ENCODE data around the gene SEMA6B. TPM values are rescaled to one million over a fixed set of nuclear protein-coding genes. Genes with fewer than 3 reads are reported as not detected.

The SEMA6B gene
- total RNA-seq, 1 donor from 2014 or later, result not detected

- intact Hi-C loops (cut with micrococcal nuclease), result no loop called here
- Mint-ChIP-seq H3K4me3 (no peak overlapping the region), H3K9me3 (no peaks in the 10 kb centered on the region), H3K36me3 (ENCODE audit: low read depth) (no peaks in the 10 kb centered on the region), H3K4me1 (ENCODE audit: low read depth) (peaks cover 5% of the 10 kb centered on the region), H3K27me3 (ENCODE audit: insufficient read depth) (no peaks in the 10 kb centered on the region), H3K27ac (no peak overlapping the region)
- DNase-seq (ENCODE audit: low spot score), result no peak
These were observed 2.8 kb downstream of the SEMA6B start for GRCh38 chr19:4556597-4557127.

DNA sequence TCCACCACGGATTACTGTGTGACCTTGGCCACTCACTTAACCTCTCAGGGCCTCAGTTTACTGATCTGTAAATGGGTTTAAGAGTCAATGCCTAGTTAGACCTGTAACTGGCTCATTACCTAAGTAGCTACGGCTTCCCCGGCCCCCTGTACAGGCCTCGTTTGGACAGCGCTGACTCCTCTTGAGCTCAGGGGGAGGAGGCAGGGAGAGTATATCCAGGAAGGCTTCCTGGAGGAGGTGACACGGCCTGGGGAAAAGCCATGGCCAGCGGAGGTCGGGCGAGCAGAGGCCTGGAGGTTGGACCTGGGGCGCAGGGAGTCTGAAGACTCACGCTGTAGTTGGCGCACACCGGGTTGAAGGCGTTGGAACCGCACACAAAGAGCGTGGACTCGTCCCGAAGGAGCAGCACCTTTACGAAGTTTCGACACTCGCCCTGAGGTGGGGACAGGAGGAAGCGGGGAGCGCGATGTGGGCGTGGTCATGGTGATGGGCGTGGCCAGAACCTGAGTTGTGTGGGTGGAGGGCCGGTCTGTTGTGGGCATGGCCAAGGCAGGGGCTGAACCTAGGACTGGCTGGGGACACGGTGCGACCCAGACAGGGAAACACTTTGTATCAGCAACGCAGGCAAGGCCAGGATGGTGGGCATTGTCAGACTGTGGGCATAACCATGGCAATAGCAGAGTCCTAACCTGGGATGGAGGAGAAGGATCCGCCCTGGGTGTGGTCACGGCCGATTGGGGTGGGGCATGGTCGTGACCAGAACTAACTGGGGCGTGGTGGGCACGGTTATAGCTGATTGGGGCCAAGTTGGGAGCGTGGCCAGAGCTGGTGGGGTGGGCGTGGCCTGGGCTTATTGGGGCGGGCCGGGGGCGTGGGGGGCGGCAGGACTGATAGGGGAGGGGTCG is 3.6 kb downstream of the SEMA6B start:
- Mint-ChIP-seq H3K27me3 (ENCODE audit: insufficient read depth) (no peaks in the 10 kb centered on the region), H3K27ac (no peak overlapping the region), H3K4me3 (no peak overlapping the region), H3K36me3 (ENCODE audit: low read depth) (no peaks in the 10 kb centered on the region), H3K9me3 (no peaks in the 10 kb centered on the region), H3K4me1 (ENCODE audit: low read depth) (peaks cover 5% of the 10 kb centered on the region)
- DNase-seq (ENCODE audit: low spot score), result no peak
- intact Hi-C loops (cut with micrococcal nuclease), result no loop called here

- intact Hi-C loops (cut with micrococcal nuclease), result no loop called here
- no peak for DNase-seq (ENCODE audit: low spot score)
- Mint-ChIP-seq H3K36me3 (ENCODE audit: low read depth) (no peaks in the 10 kb centered on the region), H3K27me3 (ENCODE audit: insufficient read depth) (no peaks in the 10 kb centered on the region), H3K4me1 (ENCODE audit: low read depth) (peaks cover 5% of the 10 kb centered on the region), H3K27ac (no peak overlapping the region), H3K4me3 (no peak overlapping the region), H3K9me3 (no peaks in the 10 kb centered on the region)
These were observed 4.8 kb downstream of the SEMA6B start for GRCh38 chr19:4554717-4555116.

GRCh38 chr19:4553775-4554174 is 5.7 kb downstream of the SEMA6B start:
- no peak for DNase-seq (ENCODE audit: low spot score)
- H3K4me1 Mint-ChIP-seq (ENCODE audit: low read depth), result peaks cover 5% of the 10 kb centered on the region
- H3K36me3 Mint-ChIP-seq (ENCODE audit: low read depth), result no peaks in the 10 kb centered on the region
- no peaks in the 10 kb centered on the region for H3K27me3 Mint-ChIP-seq (ENCODE audit: insufficient read depth)
- intact Hi-C loops (cut with micrococcal nuclease), result no loop called here
- no peaks in the 10 kb centered on the region for H3K9me3 Mint-ChIP-seq
- H3K27ac Mint-ChIP-seq, result no peak overlapping the region
- H3K4me3 Mint-ChIP-seq, result no peak overlapping the region

- intact Hi-C loops (cut with micrococcal nuclease), result no loop called here
- no peaks in the 10 kb centered on the region for H3K36me3 Mint-ChIP-seq (ENCODE audit: low read depth)
- H3K27ac Mint-ChIP-seq, result no peak overlapping the region
- no peaks in the 10 kb centered on the region for H3K27me3 Mint-ChIP-seq (ENCODE audit: insufficient read depth)
- H3K4me3 Mint-ChIP-seq, result no peak overlapping the region
- peaks cover 5% of the 10 kb centered on the region for H3K4me1 Mint-ChIP-seq (ENCODE audit: low read depth)
- no peaks in the 10 kb centered on the region for H3K9me3 Mint-ChIP-seq
- DNase-seq (ENCODE audit: low spot score), result no peak
These were observed 6.3 kb downstream of the SEMA6B start for GRCh38 chr19:4553092-4553695.

- H3K4me1 Mint-ChIP-seq (ENCODE audit: low read depth), result peaks cover 5% of the 10 kb centered on the region
- intact Hi-C loops (cut with micrococcal nuclease), result no loop called here
- H3K9me3 Mint-ChIP-seq, result no peaks in the 10 kb centered on the region
- H3K4me3 Mint-ChIP-seq, result no peak overlapping the region
- no peaks in the 10 kb centered on the region for H3K27me3 Mint-ChIP-seq (ENCODE audit: insufficient read depth)
- no peaks in the 10 kb centered on the region for H3K36me3 Mint-ChIP-seq (ENCODE audit: low read depth)
- no peak overlapping the region for H3K27ac Mint-ChIP-seq
- no peak for DNase-seq (ENCODE audit: low spot score)
These were observed 7.0 kb downstream of the SEMA6B start for GRCh38 chr19:4552525-4552819.

- Mint-ChIP-seq H3K36me3 (ENCODE audit: low read depth) (no peaks in the 10 kb centered on the region), H3K4me3 (no peak overlapping the region), H3K4me1 (ENCODE audit: low read depth) (no peaks in the 10 kb centered on the region), H3K27ac (no peak overlapping the region), H3K9me3 (no peaks in the 10 kb centered on the region), H3K27me3 (ENCODE audit: insufficient read depth) (no peaks in the 10 kb centered on the region)
- intact Hi-C loops (cut with micrococcal nuclease), result no loop called here
- no peak for DNase-seq (ENCODE audit: low spot score)
These were observed 8.9 kb downstream of the SEMA6B start for GRCh38 chr19:4550479-4551050.

DNA sequence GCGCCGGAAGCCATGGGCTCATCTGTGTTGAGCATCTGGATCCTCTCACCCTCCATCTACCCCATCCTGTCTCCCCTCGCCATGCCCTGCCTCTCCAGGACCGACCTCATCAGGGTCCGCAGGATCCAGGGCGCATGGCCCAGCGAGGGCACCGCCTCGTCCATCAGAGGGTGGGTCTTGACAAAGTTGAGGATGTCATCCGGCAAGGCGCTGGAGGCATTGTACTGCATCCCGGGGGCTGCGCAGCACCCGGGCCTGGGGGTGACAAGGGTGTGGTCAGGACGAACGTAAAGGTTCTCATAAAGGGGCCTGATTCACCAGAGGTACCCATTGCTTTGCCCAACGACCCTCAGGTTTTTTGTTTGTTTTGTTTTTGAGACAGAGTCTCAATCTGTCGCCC is 9.5 kb downstream of the SEMA6B start:
- H3K4me1 Mint-ChIP-seq (ENCODE audit: low read depth), result no peaks in the 10 kb centered on the region
- H3K4me3 Mint-ChIP-seq, result no peak overlapping the region
- no peak overlapping the region for H3K27ac Mint-ChIP-seq
- H3K9me3 Mint-ChIP-seq, result no peaks in the 10 kb centered on the region
- H3K36me3 Mint-ChIP-seq (ENCODE audit: low read depth), result no peaks in the 10 kb centered on the region
- DNase-seq (ENCODE audit: low spot score), result no peak
- intact Hi-C loops (cut with micrococcal nuclease), result no loop called here
- no peaks in the 10 kb centered on the region for H3K27me3 Mint-ChIP-seq (ENCODE audit: insufficient read depth)

DNA sequence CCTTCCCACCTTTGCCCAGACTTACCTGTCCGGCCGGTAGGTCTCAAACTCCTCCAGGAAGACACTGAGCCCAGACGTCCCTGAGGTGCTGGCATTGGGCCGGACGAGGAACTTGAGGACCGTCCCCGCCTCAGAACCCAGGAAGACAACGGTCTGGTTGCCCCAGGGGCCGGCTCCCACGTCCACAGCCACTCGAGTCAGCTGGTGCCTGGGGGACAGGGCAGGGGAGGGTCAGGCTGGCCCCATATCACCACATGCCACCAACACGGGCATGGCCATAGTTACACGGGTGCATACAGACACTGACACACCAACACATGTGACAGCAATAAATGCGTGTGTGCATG is 11.3 kb downstream of the SEMA6B start:
- no peak for DNase-seq (ENCODE audit: low spot score)
- intact Hi-C loops (cut with micrococcal nuclease), result no loop called here
- no peaks in the 10 kb centered on the region for H3K9me3 Mint-ChIP-seq
- no peaks in the 10 kb centered on the region for H3K27me3 Mint-ChIP-seq (ENCODE audit: insufficient read depth)
- no peaks in the 10 kb centered on the region for H3K4me1 Mint-ChIP-seq (ENCODE audit: low read depth)
- H3K4me3 Mint-ChIP-seq, result no peak overlapping the region
- H3K27ac Mint-ChIP-seq, result no peak overlapping the region
- H3K36me3 Mint-ChIP-seq (ENCODE audit: low read depth), result no peaks in the 10 kb centered on the region

DNA sequence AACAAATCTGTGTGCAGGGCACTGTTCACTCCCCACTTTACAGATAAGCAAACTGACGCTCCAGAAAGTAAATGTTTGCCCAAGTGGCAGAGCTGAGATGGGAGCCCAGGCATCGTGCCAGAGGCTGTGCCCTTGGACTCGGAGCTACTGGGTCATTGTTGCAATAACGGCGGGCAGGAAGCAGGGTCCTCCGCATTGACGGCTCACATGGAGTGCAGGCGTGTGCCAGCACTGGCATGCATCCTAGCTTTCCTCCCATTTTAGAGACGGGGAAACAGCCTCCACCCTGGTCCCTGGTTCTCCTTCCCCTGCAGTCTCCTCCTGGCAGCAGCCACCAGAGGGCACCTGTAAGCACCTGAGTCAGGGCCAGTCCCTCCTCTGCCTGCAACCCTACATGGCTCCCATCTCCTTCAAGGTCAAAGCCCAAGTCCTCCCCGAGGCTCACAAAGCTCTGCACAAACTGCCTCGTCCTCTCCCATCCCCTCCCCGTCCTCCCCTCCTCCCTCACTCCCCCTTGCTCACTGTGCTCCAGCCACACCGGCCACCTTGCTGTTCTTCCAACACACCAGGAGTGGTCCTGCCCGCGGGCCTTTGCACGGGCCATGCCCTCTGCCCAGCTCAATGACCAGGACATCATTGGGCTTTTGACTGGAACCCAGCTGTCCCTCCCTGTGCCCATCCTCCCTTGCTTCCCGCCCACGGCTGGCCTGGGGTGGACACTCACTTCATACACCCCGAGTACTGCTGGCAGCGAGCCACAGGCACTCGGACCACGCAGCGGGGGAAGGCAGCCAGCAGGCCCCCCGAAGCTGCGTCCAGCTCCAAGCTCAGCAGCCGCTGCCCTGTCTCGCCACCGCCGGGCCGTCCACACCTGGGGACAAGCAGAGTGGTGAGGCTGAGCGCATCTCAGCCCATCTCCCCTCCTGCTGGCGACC is 11.9 kb downstream of the SEMA6B start:
- Mint-ChIP-seq H3K36me3 (ENCODE audit: low read depth) (no peaks in the 10 kb centered on the region), H3K27ac (no peak overlapping the region), H3K4me1 (ENCODE audit: low read depth) (no peaks in the 10 kb centered on the region), H3K9me3 (no peaks in the 10 kb centered on the region), H3K4me3 (no peak overlapping the region), H3K27me3 (ENCODE audit: insufficient read depth) (no peaks in the 10 kb centered on the region)
- intact Hi-C loops (cut with micrococcal nuclease), result no loop called here
- no peak for DNase-seq (ENCODE audit: low spot score)

DNA sequence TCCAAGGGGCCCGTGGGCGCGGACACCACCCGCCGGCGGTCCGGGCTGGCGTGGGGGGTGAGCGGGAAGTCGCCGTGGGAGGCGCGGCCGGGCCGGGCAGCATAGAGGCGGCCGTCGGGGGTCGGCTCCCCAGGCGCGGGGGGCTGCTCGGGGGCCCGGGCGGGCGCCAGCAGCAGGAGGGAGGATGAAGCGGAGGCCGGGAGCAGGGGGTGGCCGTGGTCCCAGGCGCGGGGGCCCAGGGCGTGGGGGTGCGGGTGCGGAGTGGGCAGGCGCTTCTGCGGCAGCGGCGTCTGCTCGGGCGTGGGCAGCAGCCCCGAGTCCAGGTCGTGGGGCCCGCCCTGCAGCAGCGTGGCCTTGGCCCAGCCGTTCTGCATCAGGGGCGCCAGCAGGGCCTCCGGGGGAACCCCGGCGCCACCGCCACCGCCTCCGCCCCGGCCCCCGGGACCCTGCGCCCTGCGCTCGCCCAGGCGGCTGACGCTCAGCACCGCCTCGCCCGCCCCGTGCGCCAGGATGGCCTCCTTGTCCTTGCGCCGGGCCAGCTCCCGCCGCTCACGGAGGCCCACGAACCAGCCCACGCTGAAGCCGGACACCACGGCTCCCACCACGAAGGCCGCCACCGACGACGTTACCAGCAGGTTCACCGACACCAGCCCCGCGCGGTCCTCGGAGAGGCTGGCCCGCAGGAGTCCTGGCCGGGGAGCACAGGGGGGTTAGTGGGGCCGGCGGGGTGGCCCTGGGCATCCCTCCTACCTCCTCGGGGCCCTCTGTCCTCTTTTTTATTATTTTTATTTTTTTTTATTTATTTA is 15.4 kb downstream of the SEMA6B start:
- no peaks in the 10 kb centered on the region for H3K27me3 Mint-ChIP-seq (ENCODE audit: insufficient read depth)
- H3K9me3 Mint-ChIP-seq, result peaks cover 4% of the 10 kb centered on the region
- no peak overlapping the region for H3K4me3 Mint-ChIP-seq
- no peak for DNase-seq (ENCODE audit: low spot score)
- intact Hi-C loops (cut with micrococcal nuclease), result no loop called here
- no peak overlapping the region for H3K27ac Mint-ChIP-seq
- peaks cover 13% of the 10 kb centered on the region for H3K4me1 Mint-ChIP-seq (ENCODE audit: low read depth)
- no peaks in the 10 kb centered on the region for H3K36me3 Mint-ChIP-seq (ENCODE audit: low read depth)
